GM19467 (cell line): ENCODE measurements around the gene PPP1R14D.

Experiments used
- ATAC-seq: cut with Tn5 transposase; IDR thresholded peaks from one replicate; pipeline ENCODE4 v1.9.1; 2021; ENCODE audit warnings: mild to moderate bottlenecking, moderate library complexity; ENCODE audit not compliant: unreplicated experiment

Gene PPP1R14D

GRCh38 chr15:40853241-40853890 is 24.9 kb upstream of the PPP1R14D start:
- ATAC-seq = no peak

- ATAC-seq = no peak
Observed at GRCh38 chr15:40852529-40852928, 24.0 kb upstream of the PPP1R14D start.

GRCh38 chr15:40850576-40851112 is 22.1 kb upstream of the PPP1R14D start:
- no peak for ATAC-seq

GRCh38 chr15:40847223-40847961 is 18.9 kb upstream of the PPP1R14D start:
- ATAC-seq = no peak

GRCh38 chr15:40846841-40847222 is 18.3 kb upstream of the PPP1R14D start:
- ATAC-seq = no peak

- ATAC-seq = no peak
Observed at GRCh38 chr15:40845511-40846284, 17.2 kb upstream of the PPP1R14D start.

GRCh38 chr15:40845036-40845435 is 16.5 kb upstream of the PPP1R14D start:
- ATAC-seq = no peak

- no peak for ATAC-seq
Observed at GRCh38 chr15:40844696-40845030, 16.2 kb upstream of the PPP1R14D start.

- ATAC-seq = no peak
Observed at GRCh38 chr15:40843885-40844695, 15.6 kb upstream of the PPP1R14D start, which contains the start of gene SPINT1. Gene SPINT1, plus strand, starts transcription at chr15:40844048. Its CDS starts 507 bp downstream, at chr15:40844555.

GRCh38 chr15:40843261-40843884 is 14.9 kb upstream of the PPP1R14D start:
- ATAC-seq = no peak

GRCh38 chr15:40841741-40842140 is 13.2 kb upstream of the PPP1R14D start:
- no peak for ATAC-seq

- ATAC-seq = no peak
Observed at GRCh38 chr15:40838756-40839155, 10.2 kb upstream of the PPP1R14D start.

- ATAC-seq = no peak
Observed at GRCh38 chr15:40836020-40836419, 7.5 kb upstream of the PPP1R14D start.

- no peak for ATAC-seq
Observed at GRCh38 chr15:40832903-40833302, 4.4 kb upstream of the PPP1R14D start.

- ATAC-seq = no peak
Observed at GRCh38 chr15:40831861-40832260, 3.4 kb upstream of the PPP1R14D start.

- no peak for ATAC-seq
Observed at GRCh38 chr15:40830884-40831283, 2.4 kb upstream of the PPP1R14D start.

- no peak for ATAC-seq
Observed at GRCh38 chr15:40829115-40829514, 607 bp upstream of the PPP1R14D start.

GRCh38 chr15:40826423-40827075 is 2.0 kb downstream of the PPP1R14D start:
- no peak for ATAC-seq

- no peak for ATAC-seq
Observed at GRCh38 chr15:40825661-40826422, 2.7 kb downstream of the PPP1R14D start.
